ENCODE data around the gene PGF. TPM values are rescaled to one million over a fixed set of nuclear protein-coding genes. Genes with fewer than 3 reads are reported as not detected.

Gene PGF
- total RNA-seq, 4 donors from 2014 or later = 3.5 to 10.5 (median 7.9) TPM

- no peaks in the 10 kb centered on the region for H3K36me3 ChIP-seq
Measured at GRCh38 chr14:74915826-74916225, 39.6 kb downstream of the PGF start.

GRCh38 chr14:74915426-74915825 lies 40.0 kb downstream of the PGF start:
- WGBS = 66% methylated on average over 4 of the region's 4 CpGs
- Histone ChIP-seq H3K27ac (no peak overlapping the region), H3K27me3 (no peaks in the 10 kb centered on the region), H3K36me3 (no peaks in the 10 kb centered on the region), H3K4me3 (no peak overlapping the region), H3K9me3 (no peaks in the 10 kb centered on the region), H3K4me1 (peaks cover 71% of the 10 kb centered on the region)
- DNase-seq (ENCODE audit: low spot score in 2 of 2) = no peak
- TF ChIP-seq CTCF (IDR thresholded peaks at IDR 0.05) = no peak
- no peak for TF ChIP-seq EP300 (IDR thresholded peaks at IDR 0.05)
- TF ChIP-seq POLR2AphosphoS5 (IDR thresholded peaks at IDR 0.05) = no peak
- no peak for TF ChIP-seq POLR2A (IDR thresholded peaks at IDR 0.05)

More at GRCh38 chr14:74915826-74916225, 39.6 kb downstream of the PGF start:
- 37% methylated on average over 7 of the region's 7 CpGs for WGBS
- no peak overlapping the region for H3K27ac ChIP-seq
- no peaks in the 10 kb centered on the region for H3K27me3 ChIP-seq
- no peak overlapping the region for H3K4me3 ChIP-seq
- H3K4me1 ChIP-seq = peaks cover 67% of the 10 kb centered on the region
- no peak for DNase-seq (ENCODE audit: low spot score in 2 of 2)
- TF ChIP-seq POLR2A (IDR thresholded peaks at IDR 0.05) (no peak), POLR2AphosphoS5 (IDR thresholded peaks at IDR 0.05) (no peak), EP300 (IDR thresholded peaks at IDR 0.05) (no peak), CTCF (IDR thresholded peaks at IDR 0.05) (no peak)
- H3K9me3 ChIP-seq = no peaks in the 10 kb centered on the region

- H3K36me3 ChIP-seq = no peaks in the 10 kb centered on the region
- H3K9me3 ChIP-seq = no peaks in the 10 kb centered on the region
- no peak overlapping the region for H3K27ac ChIP-seq
- peak in 1 of 2 donors; percentile 87 for DNase-seq (ENCODE audit: low spot score in 2 of 2)
- 27% methylated on average over 6 of the region's 6 CpGs for WGBS
- H3K27me3 ChIP-seq = no peaks in the 10 kb centered on the region
- H3K4me1 ChIP-seq = peaks cover 68% of the 10 kb centered on the region
- no peak for TF ChIP-seq EP300 (IDR thresholded peaks at IDR 0.05)
- TF ChIP-seq CTCF (IDR thresholded peaks at IDR 0.05) = peak; percentile 59 to 65
- TF ChIP-seq POLR2A (IDR thresholded peaks at IDR 0.05) = no peak
- no peak for TF ChIP-seq POLR2AphosphoS5 (IDR thresholded peaks at IDR 0.05)
- no peak overlapping the region for H3K4me3 ChIP-seq
Measured at GRCh38 chr14:74913986-74914573, 41.3 kb downstream of the PGF start.

GRCh38 chr14:74913393-74913910 lies 41.9 kb downstream of the PGF start:
- WGBS = 65% methylated on average over 5 of the region's 5 CpGs
- H3K36me3 ChIP-seq = no peaks in the 10 kb centered on the region
- peaks cover 61% of the 10 kb centered on the region for H3K4me1 ChIP-seq
- no peak for DNase-seq (ENCODE audit: low spot score in 2 of 2)
- no peaks in the 10 kb centered on the region for H3K27me3 ChIP-seq
- H3K27ac ChIP-seq = no peak overlapping the region
- TF ChIP-seq POLR2AphosphoS5 (IDR thresholded peaks at IDR 0.05) (no peak), POLR2A (IDR thresholded peaks at IDR 0.05) (no peak), CTCF (IDR thresholded peaks at IDR 0.05) (no peak), EP300 (IDR thresholded peaks at IDR 0.05) (no peak)
- no peaks in the 10 kb centered on the region for H3K9me3 ChIP-seq
- no peak overlapping the region for H3K4me3 ChIP-seq

- no peaks in the 10 kb centered on the region for H3K36me3 ChIP-seq
- no peaks in the 10 kb centered on the region for H3K27me3 ChIP-seq
- no peak overlapping the region for H3K4me3 ChIP-seq
- no peak for DNase-seq (ENCODE audit: low spot score in 2 of 2)
- H3K27ac ChIP-seq = no peak overlapping the region
- TF ChIP-seq CTCF (IDR thresholded peaks at IDR 0.05) = no peak
- TF ChIP-seq EP300 (IDR thresholded peaks at IDR 0.05) = no peak
- no peak for TF ChIP-seq POLR2AphosphoS5 (IDR thresholded peaks at IDR 0.05)
- no peak for TF ChIP-seq POLR2A (IDR thresholded peaks at IDR 0.05)
- H3K4me1 ChIP-seq = peaks cover 59% of the 10 kb centered on the region
- WGBS = 80% methylated on average over 10 of the region's 10 CpGs
- no peaks in the 10 kb centered on the region for H3K9me3 ChIP-seq
Measured at GRCh38 chr14:74912801-74913200, 42.6 kb downstream of the PGF start.
